GM19467 (cell line): ENCODE data around the gene TENT4A.

Source experiments
- ATAC-seq: cut with Tn5 transposase; IDR thresholded peaks from one replicate; pipeline ENCODE4 v1.9.1; 2021; ENCODE audit warnings: mild to moderate bottlenecking, moderate library complexity; ENCODE audit not compliant: unreplicated experiment

Gene TENT4A

GRCh38 chr5:6731465-6732237 is 18.4 kb downstream of the TENT4A start:
- ATAC-seq, result no peak

GRCh38 chr5:6732634-6733410 is 19.6 kb downstream of the TENT4A start:
- ATAC-seq, result no peak

GRCh38 chr5:6733411-6734242 is 20.4 kb downstream of the TENT4A start:
- ATAC-seq, result no peak

GRCh38 chr5:6734243-6734700 is 21.0 kb downstream of the TENT4A start:
- no peak for ATAC-seq

- no peak for ATAC-seq
These were observed 21.5 kb downstream of the TENT4A start for GRCh38 chr5:6734781-6735180.

GRCh38 chr5:6736106-6736505 is 22.9 kb downstream of the TENT4A start:
- no peak for ATAC-seq

- ATAC-seq, result peak; percentile 2
These were observed 23.4 kb downstream of the TENT4A start for GRCh38 chr5:6736524-6737042.

- ATAC-seq, result peak; percentile 76
These were observed 24.1 kb downstream of the TENT4A start for GRCh38 chr5:6737043-6737941.

- ATAC-seq, result no peak
These were observed 26.4 kb downstream of the TENT4A start for GRCh38 chr5:6739603-6740002.

GRCh38 chr5:6740586-6741150 is 27.4 kb downstream of the TENT4A start:
- ATAC-seq, result no peak

GRCh38 chr5:6742081-6742758 is 29.0 kb downstream of the TENT4A start:
- ATAC-seq, result no peak

- no peak for ATAC-seq
These were observed 29.9 kb downstream of the TENT4A start for GRCh38 chr5:6743161-6743560.

GRCh38 chr5:6744841-6745705 is 31.8 kb downstream of the TENT4A start:
- ATAC-seq, result no peak

- peak; percentile 61 for ATAC-seq
These were observed 32.5 kb downstream of the TENT4A start for GRCh38 chr5:6745706-6746222.

- no peak for ATAC-seq
These were observed 33.0 kb downstream of the TENT4A start for GRCh38 chr5:6746244-6746643.

GRCh38 chr5:6747103-6747502 is 33.9 kb downstream of the TENT4A start:
- ATAC-seq, result no peak

- ATAC-seq, result no peak
These were observed 34.9 kb downstream of the TENT4A start for GRCh38 chr5:6748142-6748541.
